Colon (tissue), 2 donors: ENCODE measurements around the gene TAX1BP3.

Experiments
- FAIRE-seq: peaks from 2 replicates; lab custom pipeline; 2012; peaks lifted over from hg19 to GRCh38; lab: Jason Lieb, UNC
- donor health status: control.
- donor health status: control.

Gene TAX1BP3

GRCh38 chr17:3688027-3688553, 19.7 kb upstream of the TAX1BP3 start:
- no peak for FAIRE-seq

GRCh38 chr17:3685174-3685573, 16.8 kb upstream of the TAX1BP3 start:
- no peak for FAIRE-seq

GRCh38 chr17:3683054-3683511, 14.7 kb upstream of the TAX1BP3 start:
- FAIRE-seq = no peak

GRCh38 chr17:3682033-3682432, 13.7 kb upstream of the TAX1BP3 start:
- no peak for FAIRE-seq

GRCh38 chr17:3681565-3681964, 13.2 kb upstream of the TAX1BP3 start:
- no peak for FAIRE-seq

- FAIRE-seq = no peak
Observed at GRCh38 chr17:3681057-3681456, 12.7 kb upstream of the TAX1BP3 start.

GRCh38 chr17:3679531-3680126, 11.3 kb upstream of the TAX1BP3 start:
- no peak for FAIRE-seq

GRCh38 chr17:3678821-3679530, 10.6 kb upstream of the TAX1BP3 start:
- no peak for FAIRE-seq

- no peak for FAIRE-seq
Observed at GRCh38 chr17:3678095-3678820, 9.9 kb upstream of the TAX1BP3 start.

GRCh38 chr17:3675886-3676285, 7.5 kb upstream of the TAX1BP3 start:
- no peak for FAIRE-seq

- no peak for FAIRE-seq
Observed at GRCh38 chr17:3672571-3672970, 4.2 kb upstream of the TAX1BP3 start.

- FAIRE-seq = no peak
Observed at GRCh38 chr17:3669548-3669947, 1.2 kb upstream of the TAX1BP3 start.

GRCh38 chr17:3669085-3669347, 638 bp upstream of the TAX1BP3 start:
- no peak for FAIRE-seq

- FAIRE-seq = no peak
Observed at GRCh38 chr17:3667366-3668278, 756 bp downstream of the TAX1BP3 start.

GRCh38 chr17:3666516-3666915, 1.9 kb downstream of the TAX1BP3 start:
- FAIRE-seq = no peak

- FAIRE-seq = no peak
Observed at GRCh38 chr17:3665834-3666233, 2.5 kb downstream of the TAX1BP3 start.

GRCh38 chr17:3663102-3664011, 5.0 kb downstream of the TAX1BP3 start:
- FAIRE-seq = no peak

- no peak for FAIRE-seq
Observed at GRCh38 chr17:3660311-3660891, 8.0 kb downstream of the TAX1BP3 start.

- FAIRE-seq = no peak
Observed at GRCh38 chr17:3659541-3660111, 8.8 kb downstream of the TAX1BP3 start.

- FAIRE-seq = no peak
Observed at GRCh38 chr17:3658784-3659449, 9.5 kb downstream of the TAX1BP3 start.
